Stomach smooth muscle (tissue), 2 donors: ENCODE data around the gene UCK2.

Experiments used
- H3K27ac ChIP-seq: one replicate; pipeline ENCODE4 v1.7.0; 2013; ENCODE audit warnings: mild to moderate bottlenecking, low read length, inconsistent platforms
- H3K27me3 ChIP-seq, 2 donors: one replicate each; pipeline ENCODE4 v1.7.0; 2013; ENCODE audit warnings: low read length in 2 of 2; ENCODE audit not compliant: insufficient read depth in 2 of 2, control insufficient read depth in 1 of 2
- H3K36me3 ChIP-seq, 2 donors: one replicate each; pipeline ENCODE4 v1.7.0; 2013; ENCODE audit warnings: low read length in 2 of 2; ENCODE audit not compliant: control insufficient read depth in 2 of 2, insufficient read depth in 2 of 2
- H3K4me1 ChIP-seq: one replicate; pipeline ENCODE4 v1.7.0; 2013; ENCODE audit warnings: low read length; ENCODE audit not compliant: control insufficient read depth, insufficient read depth
- H3K4me3 ChIP-seq, 2 donors: one replicate each; pipeline ENCODE4 v1.7.0; 2013; ENCODE audit warnings: low read length in 2 of 2
- H3K9ac ChIP-seq, 2 donors: one replicate each; pipeline ENCODE4 v1.7.0; 2013; ENCODE audit warnings: low read length in 2 of 2, mild to moderate bottlenecking in 1 of 2
- H3K9me3 ChIP-seq, 2 donors: one replicate each; pipeline ENCODE4 v1.7.0; 2013; ENCODE audit warnings: low read length in 2 of 2; ENCODE audit not compliant: control insufficient read depth in 2 of 2
- donor health status: healthy.
- donor health status: Pancreatic carcinoma.

Gene UCK2

DNA sequence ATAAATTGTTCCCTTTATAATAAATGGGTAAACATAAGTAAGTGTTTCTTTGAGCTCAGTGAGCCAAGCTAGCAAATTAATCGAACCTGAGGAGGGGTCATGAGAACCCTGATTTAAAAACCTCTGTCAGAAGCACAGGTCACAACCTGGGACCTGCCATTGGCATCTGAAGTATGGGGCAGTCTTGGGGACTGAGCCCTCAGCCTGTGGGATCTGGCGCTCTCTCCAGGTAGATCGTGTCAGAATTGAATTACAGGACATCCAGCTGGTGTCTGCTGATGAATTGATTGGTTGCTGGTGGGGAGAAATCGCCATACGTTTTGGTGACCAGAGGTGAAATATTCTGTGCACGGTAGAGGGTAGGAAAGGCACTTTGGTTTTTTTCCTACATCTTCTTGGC is 17.5 kb downstream of the UCK2 start:
- no peak overlapping the region for H3K4me3 ChIP-seq
- H3K4me1 ChIP-seq = peaks cover 3% of the 10 kb centered on the region
- no peak overlapping the region for H3K9ac ChIP-seq
- H3K36me3 ChIP-seq = no peaks in the 10 kb centered on the region
- H3K27ac ChIP-seq = no peak overlapping the region
- no peaks in the 10 kb centered on the region for H3K27me3 ChIP-seq
- no peaks in the 10 kb centered on the region for H3K9me3 ChIP-seq

DNA sequence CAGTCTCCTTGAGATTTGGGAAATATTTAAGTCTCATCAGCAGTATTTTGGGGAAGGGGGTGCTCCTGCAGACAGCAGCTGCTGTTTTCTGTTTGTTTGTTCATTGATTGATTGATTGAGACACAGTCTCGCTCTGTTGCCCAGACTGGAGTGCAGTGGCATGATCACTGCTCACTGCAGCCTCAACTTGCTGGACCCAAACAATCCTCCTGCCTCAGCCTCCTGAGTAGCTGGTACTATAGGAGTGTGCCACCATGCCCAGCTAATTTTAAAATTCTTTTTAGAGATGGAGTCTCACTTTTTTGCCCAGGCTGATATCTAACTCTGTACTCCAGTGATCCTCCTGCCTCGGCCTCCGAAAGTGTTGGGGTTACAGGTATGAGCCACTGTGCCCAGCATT is 18.2 kb downstream of the UCK2 start:
- no peaks in the 10 kb centered on the region for H3K9me3 ChIP-seq
- H3K4me1 ChIP-seq = peaks cover 3% of the 10 kb centered on the region
- H3K4me3 ChIP-seq = no peak overlapping the region
- H3K36me3 ChIP-seq = no peaks in the 10 kb centered on the region
- no peaks in the 10 kb centered on the region for H3K27me3 ChIP-seq
- no peak overlapping the region for H3K27ac ChIP-seq
- no peak overlapping the region for H3K9ac ChIP-seq

DNA sequence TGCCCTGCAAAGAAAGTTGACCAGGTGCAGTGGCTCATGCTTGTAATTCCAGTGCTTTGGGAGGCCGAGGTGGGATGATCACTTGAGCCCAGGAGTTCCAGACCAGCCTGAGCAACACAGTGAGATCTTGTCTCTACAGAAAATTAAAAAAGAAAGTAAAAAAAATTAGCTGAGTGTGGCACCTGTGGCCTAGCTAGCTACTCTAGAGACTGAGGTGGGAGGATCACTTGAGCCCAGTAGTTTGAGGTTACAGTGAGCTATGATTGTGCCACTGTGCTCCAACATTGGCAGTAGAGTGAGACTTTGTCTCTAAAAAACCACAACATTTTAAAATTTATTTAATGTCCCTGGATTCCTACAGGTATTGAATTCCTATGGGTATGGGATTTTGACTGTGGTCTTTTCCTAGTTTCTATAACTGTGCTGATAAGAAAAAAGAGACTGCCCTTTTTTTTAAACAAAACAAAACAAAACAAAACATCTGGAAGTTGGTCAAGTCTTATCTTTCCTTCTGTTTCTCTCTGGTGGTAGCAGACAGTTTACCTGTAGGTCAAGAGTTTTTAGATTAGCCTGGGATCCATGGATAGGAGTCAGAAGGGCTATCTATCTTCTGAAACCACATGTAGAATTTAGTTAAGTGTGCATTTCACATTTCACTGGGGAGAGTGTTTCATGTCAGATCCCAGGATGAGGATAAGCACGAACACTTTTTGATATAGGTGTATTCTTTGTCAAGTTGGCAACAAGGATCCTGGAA is 18.8 kb downstream of the UCK2 start:
- Histone ChIP-seq H3K27ac (no peak overlapping the region), H3K27me3 (no peaks in the 10 kb centered on the region), H3K9ac (no peak overlapping the region), H3K4me1 (peaks cover 3% of the 10 kb centered on the region), H3K36me3 (no peaks in the 10 kb centered on the region), H3K4me3 (no peak overlapping the region), H3K9me3 (no peaks in the 10 kb centered on the region)

DNA sequence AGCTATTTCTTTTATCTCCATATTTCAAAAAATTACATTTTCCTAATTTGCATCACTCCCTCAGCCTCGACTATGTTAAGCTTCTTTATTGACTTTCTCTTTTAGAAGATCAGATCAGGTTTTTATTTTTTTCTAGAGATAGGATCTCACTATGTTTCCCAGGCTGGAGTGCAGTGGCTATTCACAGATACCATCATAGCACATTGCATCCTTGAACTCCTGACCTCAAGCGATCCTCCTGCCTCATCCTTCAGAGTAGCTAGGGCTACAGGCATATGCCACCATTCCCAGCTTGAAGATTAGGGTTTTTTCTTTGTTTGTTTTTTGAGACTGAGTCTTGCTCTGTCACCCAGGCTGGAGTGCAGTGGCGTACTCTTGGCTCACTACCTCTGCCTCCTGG is 20.1 kb downstream of the UCK2 start:
- Histone ChIP-seq H3K4me3 (no peak overlapping the region), H3K27ac (no peak overlapping the region), H3K9me3 (no peaks in the 10 kb centered on the region), H3K27me3 (no peaks in the 10 kb centered on the region), H3K36me3 (no peaks in the 10 kb centered on the region), H3K9ac (no peak overlapping the region), H3K4me1 (peaks cover under 1% of the 10 kb centered on the region)

DNA sequence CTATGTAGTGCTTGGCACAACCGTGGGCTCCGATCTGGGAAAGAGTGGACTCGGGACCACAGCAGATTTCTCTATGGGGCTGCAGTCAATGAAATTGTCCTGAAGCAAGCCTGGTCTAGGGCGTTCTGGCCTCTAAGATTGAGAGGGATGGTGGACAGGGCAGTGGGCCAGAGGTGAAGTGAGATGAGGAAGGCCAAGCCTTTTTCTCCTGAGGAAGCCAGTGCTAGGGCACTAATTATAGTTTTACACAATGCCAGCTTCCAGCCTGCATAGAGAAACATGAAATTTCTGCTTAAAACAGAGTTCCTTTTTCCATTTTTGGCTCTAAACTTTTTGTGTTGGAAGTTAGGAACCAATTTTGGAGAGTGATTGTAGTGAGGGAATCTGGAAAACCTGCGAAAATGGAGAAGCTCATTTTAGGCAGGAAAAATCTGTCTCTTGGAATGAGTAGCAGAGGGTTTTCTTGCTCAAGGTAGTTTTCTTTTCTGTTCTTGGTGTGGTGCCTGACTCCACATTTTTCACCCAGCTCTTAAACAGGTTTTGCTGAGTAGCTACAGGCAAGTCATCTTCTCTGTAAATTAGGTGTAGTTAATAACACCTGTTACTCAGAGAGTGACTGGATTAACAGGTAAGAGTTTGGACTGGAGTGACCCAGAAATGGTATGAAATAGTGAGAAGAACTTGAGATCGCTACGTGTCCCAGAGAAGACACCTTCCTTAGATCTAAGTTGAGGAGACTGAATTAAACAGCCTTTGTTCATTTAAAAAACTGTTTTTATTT is 22.1 kb downstream of the UCK2 start:
- Histone ChIP-seq H3K9me3 (no peaks in the 10 kb centered on the region), H3K36me3 (no peaks in the 10 kb centered on the region), H3K4me3 (no peak overlapping the region), H3K9ac (no peak overlapping the region), H3K27me3 (no peaks in the 10 kb centered on the region), H3K4me1 (peaks cover 2% of the 10 kb centered on the region), H3K27ac (no peak overlapping the region)

DNA sequence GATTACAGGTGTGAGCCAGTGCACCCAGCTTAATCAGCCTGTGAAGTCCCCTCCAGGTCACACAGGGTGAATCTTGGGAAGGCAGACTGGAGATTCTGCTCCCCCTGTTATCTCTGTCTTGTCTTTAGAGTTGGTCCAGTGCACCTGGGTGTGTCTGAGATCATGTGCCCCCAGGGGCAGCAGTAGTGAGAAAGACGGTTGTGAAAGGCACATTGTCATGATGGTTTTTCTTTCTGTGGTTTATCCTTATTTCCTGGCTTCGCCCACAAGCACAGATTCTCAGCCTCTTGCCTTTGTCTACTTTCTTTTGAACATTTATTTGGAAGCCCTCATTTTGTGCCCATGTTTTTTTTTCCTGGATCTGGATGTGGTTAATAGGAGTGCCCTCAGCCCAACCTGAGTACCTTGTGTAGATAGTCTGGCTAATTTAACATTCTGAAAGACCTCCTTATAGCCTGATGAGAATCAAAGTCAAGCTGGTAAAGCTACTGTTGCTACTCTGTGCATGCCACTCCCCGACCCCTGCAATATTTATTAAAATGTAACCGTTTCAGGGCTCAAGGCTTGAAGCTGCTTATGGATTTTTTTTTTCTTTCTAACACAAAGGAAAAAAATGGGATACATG is 23.7 kb downstream of the UCK2 start:
- Histone ChIP-seq H3K27me3 (no peaks in the 10 kb centered on the region), H3K36me3 (no peaks in the 10 kb centered on the region), H3K4me1 (peaks cover 2% of the 10 kb centered on the region), H3K9me3 (no peaks in the 10 kb centered on the region), H3K4me3 (no peak overlapping the region), H3K9ac (no peak overlapping the region), H3K27ac (no peak overlapping the region)

DNA sequence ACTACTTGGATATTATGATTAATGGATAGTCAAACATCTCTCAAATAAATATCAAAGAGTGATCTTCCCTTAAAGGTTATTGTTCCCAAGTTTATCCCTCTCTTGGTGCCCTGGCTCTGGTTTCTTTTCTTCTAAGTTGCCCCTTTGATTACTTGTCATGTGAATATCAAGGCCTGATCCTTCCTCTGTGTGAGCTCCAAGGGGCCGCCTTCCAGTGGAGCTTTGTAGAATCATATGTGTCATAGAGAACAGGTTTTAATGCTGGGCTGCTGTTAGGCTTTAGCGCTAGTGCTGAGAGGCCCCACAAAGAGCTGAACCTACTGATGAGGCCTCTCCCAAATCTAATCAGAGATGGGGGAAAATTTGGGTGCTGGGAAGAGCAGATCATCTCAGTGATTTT is 25.5 kb downstream of the UCK2 start:
- Histone ChIP-seq H3K36me3 (no peaks in the 10 kb centered on the region), H3K4me1 (peaks cover 2% of the 10 kb centered on the region), H3K27ac (no peak overlapping the region), H3K9me3 (no peaks in the 10 kb centered on the region), H3K9ac (no peak overlapping the region), H3K27me3 (no peaks in the 10 kb centered on the region), H3K4me3 (no peak overlapping the region)

DNA sequence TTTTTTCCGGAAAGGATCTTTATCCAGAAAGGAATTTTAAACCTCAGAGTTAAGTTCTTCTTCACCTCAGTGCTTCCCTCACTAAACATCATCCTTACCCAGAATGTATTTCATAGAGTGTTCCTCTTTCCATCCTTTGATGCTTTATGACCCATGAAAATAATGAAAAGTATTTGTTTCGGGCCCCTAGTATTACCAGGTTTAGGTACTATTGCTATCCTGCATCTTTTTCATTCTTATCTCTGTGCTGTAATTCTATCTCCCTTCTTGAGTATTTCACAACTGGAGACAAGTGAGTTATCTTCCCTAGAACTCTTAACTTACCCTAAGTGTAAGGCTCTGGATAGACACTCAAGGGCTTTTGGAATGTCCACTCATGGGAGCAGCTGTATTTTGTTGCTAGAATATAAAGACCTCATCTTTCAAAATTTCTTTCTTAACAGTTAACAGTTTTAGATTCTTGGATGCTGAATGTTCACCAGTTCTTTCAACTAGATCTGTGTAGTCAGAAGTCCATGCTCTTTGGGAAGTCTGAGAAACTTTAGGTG is 26.2 kb downstream of the UCK2 start:
- Histone ChIP-seq H3K27ac (no peak overlapping the region), H3K27me3 (no peaks in the 10 kb centered on the region), H3K9me3 (no peaks in the 10 kb centered on the region), H3K4me3 (no peak overlapping the region), H3K36me3 (no peaks in the 10 kb centered on the region), H3K4me1 (peaks cover 2% of the 10 kb centered on the region), H3K9ac (no peak overlapping the region)

DNA sequence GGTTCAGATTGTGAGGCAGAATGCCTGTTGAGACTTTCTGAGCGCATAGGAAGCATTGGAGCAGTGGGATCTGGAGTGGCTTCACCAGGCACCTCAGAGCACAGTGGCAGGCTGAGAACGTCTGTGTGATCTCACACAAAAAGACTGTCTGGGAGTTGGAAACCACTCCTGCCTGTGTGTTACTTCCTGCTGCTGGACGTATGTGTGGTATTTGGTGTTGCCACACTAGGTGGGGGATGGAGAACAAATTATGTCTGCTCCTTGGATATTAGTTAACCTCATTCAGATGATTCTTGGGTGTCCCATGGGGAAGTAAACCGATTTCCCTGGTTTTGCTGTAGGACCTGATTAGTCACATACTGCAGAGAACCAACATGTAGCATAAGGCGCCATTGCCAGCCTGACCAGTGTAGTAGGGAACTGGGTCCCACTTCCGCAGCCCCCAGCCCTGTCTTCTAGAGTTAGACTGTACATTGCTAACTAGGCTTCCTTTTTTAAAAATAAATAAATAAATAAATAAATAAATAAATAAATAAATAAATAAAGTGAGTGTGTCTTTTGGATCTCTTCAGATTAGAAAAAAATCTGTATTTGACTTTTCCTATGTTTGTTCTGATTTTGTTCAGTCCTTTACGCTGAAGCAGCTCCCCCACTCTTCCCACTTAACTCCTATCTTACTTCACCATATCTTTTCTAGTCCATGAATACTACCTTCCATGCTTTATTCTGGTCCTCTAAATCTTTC is 26.9 kb downstream of the UCK2 start:
- H3K4me3 ChIP-seq = no peak overlapping the region
- H3K4me1 ChIP-seq = peaks cover 2% of the 10 kb centered on the region
- no peak overlapping the region for H3K9ac ChIP-seq
- no peaks in the 10 kb centered on the region for H3K36me3 ChIP-seq
- no peak overlapping the region for H3K27ac ChIP-seq
- H3K27me3 ChIP-seq = no peaks in the 10 kb centered on the region
- no peaks in the 10 kb centered on the region for H3K9me3 ChIP-seq

DNA sequence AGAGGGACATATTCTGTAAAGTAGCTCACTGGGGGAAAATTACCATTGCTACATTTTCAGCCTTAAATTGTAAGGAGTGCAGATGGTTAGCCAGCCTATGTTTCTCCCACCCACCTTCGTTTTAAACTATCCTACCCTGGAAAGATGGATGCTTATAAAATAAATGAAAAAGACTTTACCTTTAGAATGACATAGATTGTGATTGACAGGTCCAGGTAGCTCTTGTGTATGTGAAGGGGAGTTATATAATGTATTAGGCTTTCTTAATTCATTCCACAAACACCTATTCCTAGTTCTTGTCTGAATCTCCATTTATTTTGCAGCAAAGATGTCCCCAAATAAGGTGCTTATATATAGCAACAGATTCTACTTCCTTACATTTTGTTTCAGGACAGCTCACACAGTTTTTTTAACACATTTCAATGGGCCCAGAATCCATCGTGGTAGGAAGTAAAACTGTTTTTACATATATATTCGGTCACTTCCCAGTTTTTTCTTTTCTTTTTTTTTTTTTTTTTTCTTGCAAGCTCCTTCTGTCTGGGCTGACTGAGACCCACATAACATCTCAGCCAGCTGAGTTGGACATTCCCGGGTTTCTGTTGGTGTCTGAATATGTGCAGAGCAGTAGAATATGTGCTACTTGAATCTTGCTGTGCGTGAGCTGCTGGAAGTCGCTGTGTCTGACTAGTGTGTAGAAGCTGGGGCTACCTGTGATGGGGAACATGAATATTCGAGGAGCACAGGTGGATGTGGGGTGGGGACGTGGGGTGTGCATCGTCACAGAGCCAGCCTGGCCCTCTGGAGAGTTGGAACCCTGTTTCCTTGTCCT is 27.8 kb downstream of the UCK2 start:
- Histone ChIP-seq H3K4me1 (peaks cover 2% of the 10 kb centered on the region), H3K9ac (no peak overlapping the region), H3K36me3 (no peaks in the 10 kb centered on the region)

More for the DNA sequence above, 27.8 kb downstream of the UCK2 start:
- no peaks in the 10 kb centered on the region for H3K9me3 ChIP-seq
- no peaks in the 10 kb centered on the region for H3K27me3 ChIP-seq
- H3K4me3 ChIP-seq = no peak overlapping the region
- H3K27ac ChIP-seq = no peak overlapping the region
